ENCODE data around the gene ARL13A.
"Not testable (repeated sequence)": the region's sequence is repeated elsewhere in the genome, so short reads cannot be mapped to it uniquely, and the experiment has no call there.

Gene ARL13A

DNA sequence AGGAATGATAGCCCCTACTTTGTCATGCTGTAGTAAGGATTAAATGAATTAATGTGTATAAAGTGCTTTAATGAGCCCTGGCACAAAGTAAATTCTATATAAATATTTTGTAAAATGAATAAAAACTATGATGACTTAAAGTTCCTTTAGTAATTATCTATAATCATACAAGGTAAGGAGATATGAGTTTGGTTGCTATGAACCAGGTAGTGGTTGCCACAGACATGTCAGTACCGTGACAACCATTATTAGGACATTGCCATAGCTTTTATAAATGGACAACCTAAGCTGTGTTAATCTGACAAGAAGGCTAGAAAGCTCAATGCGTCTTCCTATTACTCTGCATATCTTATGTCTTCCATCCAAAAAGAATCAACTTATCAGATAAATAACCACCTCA, at the start of gene ARL13A:
TSS of gene ARL13A (plus strand) at position 301 of the 400 bp plus-strand sequence. CDS start 3,982 bp downstream, outside the sequence.
- no peak for DNase-seq (ENCODE audit: low read depth)

DNA sequence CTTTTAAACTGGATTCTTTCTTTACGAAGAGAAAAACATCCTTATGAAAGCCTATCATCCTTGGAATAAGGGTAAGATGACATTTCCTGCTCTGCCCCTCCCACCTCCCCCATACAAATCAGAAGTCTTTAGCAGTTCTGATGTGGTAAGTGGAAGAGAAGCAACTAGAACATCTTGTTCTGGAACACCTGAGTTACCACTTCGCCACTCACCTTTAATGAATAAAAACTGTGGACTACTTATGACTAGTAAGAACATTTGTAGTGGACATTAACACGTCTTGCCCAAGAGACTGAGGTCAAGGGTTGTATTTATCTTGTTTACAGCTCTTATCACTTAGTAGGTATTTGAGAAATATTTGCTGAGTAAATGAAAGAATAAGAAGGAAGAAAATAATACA, 45.1 kb upstream of the ARL13A start:
- no peak for DNase-seq (ENCODE audit: low read depth)

DNA sequence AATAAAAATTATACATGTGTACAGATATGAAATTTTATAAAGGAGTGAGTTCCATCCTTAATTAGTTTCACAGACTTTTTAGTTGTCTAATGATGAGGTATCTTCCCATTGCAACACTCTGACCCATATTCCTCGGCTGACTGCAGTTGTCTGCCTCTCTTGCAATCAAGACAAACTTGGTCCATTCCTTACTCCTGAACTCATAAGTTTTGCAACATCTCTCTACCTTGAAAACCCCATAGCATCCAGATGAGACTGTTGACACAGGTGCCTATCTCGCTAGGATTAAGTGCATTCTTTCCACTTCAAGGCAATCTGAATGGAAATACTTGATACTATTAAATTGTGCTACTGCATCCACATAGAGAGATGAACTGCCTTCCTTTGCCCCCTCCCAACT, 43.1 kb upstream of the ARL13A start:
- DNase-seq (ENCODE audit: low read depth), result no peak

DNA sequence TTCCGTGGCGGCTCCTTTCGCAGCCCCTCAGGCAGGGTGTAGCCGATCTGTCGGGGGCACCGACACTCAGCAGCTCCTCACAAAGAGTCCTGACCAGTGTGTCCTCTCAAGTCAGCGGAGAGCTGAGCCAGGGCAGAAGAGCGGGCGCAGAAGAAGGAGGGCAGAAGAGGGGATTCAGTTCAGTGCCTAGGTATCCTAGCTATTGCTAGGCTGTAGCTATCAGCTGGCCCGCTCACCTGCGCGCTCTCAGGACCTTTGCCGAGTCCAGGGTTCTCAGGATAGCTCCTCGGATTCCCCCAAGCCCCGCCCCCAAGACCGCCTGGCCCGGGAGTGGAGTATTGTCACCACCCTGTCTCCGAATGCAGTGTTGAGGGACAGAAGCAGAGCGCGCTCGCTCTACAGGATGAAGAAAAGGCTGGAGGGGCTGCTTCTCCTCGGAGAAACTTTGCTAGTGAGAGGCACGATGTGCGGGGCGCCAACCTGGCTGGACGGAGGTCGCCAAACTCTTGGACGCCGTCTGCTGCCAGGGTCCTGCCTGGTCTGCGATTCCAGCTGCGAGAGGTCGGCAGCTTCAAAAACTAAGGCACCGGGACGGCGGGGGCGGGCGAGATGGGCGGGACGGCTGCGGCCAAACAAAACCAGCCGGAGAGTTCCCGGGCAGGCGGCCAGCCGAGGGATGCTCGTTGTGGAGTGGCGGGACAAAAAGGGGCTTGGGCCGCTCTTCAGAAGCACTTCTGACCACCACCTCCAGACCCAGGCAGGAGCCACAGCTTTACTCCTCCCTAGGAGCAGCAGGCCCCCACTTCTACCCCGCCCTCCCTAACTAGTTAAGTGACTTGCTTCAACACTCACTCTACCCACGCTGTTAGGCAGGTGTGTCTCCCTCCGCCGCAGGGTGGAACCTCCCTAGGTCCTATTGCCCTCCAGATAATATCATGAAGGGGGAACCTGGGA, 40.6 kb upstream of the ARL13A start, which contains the start of gene XKRX:
TSS of gene XKRX (minus strand) at position 258 of the 954 bp plus-strand sequence. CDS start 613 bp downstream, outside the sequence.
- no peak for DNase-seq (ENCODE audit: low read depth)

DNA sequence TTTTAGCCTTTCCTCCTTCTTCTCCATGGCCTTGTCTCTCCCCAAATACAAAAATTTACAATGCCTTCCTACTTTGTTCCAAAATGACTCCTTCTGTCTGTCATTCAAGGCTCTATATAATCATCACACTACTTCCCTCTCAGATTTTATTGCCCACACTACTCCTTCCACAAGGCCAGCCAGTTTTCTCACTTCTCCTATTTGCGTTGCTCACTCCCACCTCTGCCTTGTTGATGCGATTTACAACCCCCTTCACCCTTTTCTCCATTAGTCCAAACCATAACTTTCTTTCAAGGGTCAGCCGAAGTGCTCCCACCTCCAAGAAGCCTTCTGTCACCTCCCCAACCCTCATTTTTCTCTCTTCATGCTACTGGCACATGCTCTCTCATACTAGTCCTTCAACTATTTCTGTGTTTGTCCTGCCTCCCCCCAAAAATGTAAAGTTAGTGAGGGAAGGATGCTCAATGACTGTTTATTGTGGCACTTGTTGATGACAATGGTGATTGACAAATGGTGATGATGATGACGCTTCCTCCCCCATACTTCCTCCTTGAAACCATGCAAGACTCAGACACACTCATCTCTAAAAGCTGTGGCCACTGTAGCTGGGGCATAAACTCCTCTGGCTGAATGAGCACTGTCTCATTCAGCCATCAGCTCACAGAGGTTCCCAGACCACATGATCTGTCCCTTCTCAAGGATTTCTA, 38.1 kb upstream of the ARL13A start:
- DNase-seq (ENCODE audit: low read depth), result no peak

DNA sequence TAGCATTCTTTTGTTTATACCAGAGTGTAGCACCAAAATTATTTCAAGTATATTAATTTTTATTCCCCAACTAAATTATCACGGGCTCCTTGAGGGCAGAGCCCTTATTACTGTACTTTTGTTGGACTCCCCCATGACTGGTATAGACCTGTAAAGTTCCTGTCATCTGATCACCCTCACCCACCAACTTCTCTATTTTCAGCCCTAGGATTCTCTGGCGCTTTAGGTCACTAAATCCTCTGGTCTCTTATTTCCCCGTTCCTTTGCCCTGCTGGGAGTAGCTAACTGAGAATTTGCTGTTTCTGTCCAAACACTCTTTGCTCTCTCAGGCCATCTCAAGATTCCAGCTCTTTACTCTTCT, 37.6 kb upstream of the ARL13A start:
- no peak for DNase-seq (ENCODE audit: low read depth)

DNA sequence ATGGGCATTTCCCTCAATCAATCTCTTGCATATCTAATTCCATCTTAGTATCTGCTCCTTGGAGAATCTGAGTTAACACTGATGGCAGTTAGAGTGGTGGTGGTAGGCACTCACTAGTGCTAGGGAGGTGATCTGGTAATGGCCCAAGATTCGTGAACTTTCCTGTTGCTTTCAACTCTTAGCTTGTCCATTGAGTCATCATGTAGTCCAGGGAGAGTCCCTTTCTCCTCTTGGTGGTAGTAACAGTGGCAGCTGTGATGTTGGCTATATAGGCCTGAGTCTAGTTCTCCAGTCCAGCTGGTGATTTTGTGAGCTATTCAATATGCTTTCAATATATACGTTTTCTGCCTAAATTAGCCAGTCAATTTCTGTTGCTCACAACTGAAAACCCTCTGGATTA, 33.7 kb upstream of the ARL13A start:
- DNase-seq (ENCODE audit: low read depth), result no peak

DNA sequence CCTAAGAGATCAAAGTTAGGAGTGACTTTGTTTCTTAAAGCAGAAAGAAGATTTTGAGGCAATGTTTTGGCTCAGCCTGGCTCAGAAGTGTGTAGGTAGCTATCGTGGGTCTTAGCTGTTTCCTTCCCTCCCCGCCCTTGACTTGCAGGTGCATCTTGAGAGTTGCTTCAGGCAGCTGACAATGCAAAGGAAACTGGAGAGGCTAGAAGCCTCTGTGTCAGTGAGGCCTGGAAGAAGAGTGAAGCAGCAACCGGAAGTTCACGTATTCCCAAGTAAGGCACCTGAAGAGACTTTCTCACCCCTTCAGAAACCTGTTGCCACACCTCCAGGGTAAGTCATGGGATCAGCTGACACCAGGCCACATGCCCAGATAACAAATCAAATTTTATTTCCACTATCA, 30.2 kb upstream of the ARL13A start:
- no peak for DNase-seq (ENCODE audit: low read depth)

DNA sequence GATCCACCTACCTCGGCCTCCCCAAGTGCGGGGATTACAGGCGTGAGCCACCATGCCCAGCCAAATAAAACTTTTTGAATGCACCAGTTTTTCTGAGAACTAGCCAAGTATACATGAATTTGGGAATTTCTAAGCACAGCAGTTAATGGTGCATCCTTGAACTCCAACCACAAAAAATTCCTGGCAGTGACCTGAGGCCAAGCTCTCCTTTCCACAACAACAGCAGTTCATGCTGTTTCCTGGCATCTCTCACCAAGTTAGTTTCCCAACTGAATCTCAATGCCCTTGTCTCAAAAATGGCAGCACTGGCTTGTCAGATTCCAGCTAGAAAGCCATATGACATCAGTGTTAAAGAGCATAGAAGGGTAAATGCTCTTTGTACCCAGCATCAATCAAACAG, 24.9 kb upstream of the ARL13A start:
- DNase-seq (ENCODE audit: low read depth), result no peak

DNA sequence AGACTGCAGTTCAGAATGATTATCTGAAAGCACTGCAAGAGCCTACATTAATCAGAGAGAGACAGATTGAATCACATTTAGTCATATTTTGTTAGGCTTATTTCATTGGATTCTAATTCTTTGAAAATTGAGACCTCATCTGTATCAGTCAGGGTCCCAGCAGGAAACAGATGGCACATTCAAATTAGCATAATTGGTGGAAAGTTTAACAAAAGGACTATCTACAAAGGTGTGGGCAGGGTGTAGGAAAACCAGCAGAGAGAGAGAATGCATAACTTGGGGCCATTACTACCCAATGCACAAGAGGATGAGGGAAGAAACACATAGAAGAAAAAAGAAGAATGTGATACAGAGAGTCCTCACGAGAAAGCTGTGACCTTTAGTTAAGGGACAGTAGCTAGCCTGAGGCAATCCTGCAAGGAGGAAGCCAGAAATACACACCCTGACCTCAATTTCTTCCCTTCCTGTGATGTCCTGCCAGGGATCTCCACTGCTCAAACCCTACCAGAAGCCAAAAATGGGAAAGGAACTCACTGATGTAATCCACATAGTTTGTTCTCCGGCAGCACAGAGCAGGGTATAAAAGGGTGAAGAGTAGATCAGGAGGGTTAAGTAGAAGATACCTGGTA, 23.1 kb upstream of the ARL13A start:
- no peak for DNase-seq (ENCODE audit: low read depth)

DNA sequence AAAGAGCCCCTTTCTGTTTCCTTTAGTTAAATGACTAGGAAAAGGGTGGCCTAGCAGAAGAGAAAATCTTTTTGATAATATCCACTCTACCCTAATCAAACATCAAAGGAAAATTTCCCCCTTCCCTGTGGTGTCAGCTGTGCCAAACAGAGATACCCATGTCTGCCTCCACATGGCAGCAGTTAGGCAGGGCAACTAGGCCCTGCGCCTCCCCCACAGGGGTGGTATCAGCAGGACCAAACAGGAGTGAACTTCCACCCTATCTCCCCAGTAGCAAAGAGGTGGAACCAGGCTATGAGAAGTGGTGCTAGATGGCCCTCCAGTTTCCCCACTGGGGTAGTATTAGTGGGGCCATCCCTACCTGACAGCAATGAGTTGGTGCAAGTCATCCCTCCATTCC, 21.0 kb upstream of the ARL13A start:
- no peak for DNase-seq (ENCODE audit: low read depth)

DNA sequence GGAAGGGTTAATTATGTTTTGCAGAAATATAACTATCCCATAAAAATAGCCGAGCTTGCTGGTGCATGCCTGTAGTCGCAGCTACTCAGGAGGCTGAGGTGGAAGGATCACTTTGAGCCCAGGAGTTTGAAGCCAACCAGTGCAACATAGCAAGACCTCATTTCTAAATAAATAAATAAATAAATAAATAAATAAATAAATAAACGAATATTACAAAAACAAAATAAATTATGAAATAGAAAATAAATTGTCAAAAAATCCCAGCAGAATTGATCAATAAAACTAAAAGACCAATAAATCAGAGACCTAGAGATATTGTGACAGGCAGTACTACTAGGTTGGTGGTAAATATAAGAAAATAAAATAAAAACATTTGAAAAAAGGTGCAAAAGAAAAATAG, 6.7 kb upstream of the ARL13A start:
- no peak for DNase-seq (ENCODE audit: low read depth)

DNA sequence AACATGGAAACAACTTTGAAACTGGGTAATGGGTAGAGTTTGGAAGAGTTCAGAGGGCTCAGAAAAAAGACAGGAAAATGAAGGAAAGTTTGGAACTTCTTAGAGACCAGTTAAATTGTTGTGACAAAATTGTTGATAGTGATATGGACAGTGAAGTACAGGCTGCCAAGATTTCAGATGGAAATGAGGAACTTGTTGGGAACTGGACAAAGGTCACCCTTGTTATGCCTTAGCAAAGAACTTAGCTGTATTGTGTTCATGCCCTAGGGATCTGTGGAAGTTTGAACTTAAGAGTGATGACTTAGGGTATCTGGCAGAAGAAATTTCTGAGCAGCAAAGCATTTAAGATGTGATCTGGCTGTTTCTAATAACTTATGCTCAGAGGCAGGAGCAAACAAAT, 5.1 kb upstream of the ARL13A start:
- DNase-seq (ENCODE audit: low read depth), result no peak

DNA sequence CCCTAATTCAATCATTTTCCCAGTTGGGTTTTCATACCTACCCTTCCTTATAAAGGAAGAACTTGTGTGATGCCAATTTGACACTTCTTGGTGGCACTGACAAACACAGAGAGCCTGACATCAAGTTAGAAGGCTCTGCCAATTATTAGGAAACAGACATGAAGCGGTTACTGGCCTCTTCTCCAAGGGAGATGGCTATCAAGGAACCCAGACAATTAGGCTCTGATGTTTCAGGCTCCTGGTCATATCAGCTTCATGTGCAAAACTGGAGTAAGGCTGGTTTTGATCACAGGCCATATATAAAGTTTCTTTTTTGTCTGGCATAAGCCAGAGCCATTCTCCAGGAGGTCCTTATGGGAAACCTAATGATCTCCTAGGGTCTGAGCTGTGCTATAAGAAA, 428 bp downstream of the ARL13A start:
- DNase-seq (ENCODE audit: low read depth), result no peak

DNA sequence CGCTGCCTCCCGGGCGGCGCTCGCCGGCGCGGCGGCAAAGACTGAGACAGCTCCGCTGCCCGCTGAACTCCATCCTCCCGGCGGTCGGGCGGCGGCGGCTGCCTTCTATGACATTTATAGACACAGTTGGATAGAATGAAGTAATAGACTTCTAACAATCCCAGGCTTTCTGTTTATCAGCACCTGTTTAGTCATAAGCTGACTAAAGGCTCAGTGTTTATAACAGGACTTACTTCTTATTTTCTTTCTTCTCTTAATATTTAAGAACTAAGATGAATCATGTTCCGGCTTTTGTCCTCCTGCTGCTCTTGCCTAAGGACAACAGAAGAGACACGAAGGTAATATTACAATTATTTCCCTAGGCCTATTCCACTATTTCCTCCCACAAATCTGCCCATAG, 3.9 kb downstream of the ARL13A start:
- no peak for DNase-seq (ENCODE audit: low read depth)

DNA sequence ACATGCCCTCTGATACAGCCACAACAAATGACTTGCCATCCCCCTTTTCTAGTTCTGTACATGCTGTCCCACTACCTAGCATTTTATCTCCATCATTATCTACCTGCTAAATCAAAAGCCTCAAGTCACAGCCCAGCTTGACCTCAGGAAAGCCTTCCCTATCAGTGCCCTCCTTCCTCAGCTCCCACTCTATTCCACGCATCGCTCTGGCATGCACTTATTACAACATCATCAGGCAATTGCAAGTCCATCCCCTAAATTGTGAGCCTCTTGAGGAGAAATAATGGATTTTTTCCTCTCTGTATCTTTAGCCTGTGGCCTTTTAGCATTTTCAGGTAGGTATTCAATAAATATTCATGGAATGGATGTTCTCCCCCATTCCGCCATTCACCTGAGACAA, 5.7 kb downstream of the ARL13A start:
- no peak for DNase-seq (ENCODE audit: low read depth)

DNA sequence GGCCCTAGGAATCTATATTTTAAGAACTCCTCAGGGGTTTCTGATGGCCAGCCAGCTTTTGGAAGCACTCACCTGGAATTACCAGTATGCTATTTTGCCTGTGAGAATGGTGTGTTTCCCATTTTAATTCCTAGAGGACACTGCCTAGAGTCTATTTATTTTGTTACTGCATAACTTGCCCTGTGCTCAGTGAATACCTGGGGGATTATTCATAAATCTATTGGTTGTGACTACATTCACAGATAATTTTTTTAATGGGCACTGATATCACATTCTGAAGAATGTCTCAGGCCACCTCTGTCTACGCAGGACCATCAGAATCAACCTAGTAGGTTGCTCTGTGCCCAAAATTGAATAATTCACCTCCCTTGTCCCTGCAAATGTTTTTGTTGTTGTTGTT, 6.7 kb downstream of the ARL13A start:
- no peak for DNase-seq (ENCODE audit: low read depth)

DNA sequence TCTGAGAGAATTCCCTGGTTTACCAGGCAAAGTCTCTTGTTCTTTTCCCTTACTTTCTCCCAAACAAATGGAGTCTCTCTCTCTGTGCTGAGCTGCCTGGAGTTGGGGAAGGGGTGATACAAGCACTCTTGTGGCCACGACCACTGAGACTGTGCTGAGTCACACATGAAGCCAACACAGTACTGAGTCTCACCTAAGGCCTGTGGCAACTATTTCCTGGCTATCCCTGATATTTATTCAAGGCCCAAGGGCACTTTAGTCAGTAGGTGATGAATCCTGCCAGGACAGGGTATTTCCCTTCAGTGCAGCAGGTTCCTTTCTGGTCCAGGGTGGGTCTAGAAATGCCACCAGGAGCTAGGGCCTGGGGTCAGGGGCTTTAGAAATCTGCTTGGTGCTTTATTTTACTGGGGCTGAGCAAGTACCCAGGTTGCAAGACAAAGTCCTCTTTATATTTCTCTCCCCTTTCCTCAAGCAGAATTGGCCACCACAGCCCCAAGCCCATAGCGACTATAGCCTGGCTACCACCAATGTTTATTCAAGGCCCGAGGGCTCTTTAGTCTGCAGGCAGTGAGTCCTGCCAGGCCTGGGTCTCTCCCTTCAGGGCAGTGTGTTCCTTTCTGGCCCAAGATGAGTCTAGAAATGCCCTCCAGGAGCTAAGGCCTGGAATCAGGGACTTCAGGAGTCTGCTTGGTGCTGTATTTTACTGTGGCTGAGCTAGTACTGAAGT, 10.5 kb downstream of the ARL13A start:
- no peak for DNase-seq (ENCODE audit: low read depth)

DNA sequence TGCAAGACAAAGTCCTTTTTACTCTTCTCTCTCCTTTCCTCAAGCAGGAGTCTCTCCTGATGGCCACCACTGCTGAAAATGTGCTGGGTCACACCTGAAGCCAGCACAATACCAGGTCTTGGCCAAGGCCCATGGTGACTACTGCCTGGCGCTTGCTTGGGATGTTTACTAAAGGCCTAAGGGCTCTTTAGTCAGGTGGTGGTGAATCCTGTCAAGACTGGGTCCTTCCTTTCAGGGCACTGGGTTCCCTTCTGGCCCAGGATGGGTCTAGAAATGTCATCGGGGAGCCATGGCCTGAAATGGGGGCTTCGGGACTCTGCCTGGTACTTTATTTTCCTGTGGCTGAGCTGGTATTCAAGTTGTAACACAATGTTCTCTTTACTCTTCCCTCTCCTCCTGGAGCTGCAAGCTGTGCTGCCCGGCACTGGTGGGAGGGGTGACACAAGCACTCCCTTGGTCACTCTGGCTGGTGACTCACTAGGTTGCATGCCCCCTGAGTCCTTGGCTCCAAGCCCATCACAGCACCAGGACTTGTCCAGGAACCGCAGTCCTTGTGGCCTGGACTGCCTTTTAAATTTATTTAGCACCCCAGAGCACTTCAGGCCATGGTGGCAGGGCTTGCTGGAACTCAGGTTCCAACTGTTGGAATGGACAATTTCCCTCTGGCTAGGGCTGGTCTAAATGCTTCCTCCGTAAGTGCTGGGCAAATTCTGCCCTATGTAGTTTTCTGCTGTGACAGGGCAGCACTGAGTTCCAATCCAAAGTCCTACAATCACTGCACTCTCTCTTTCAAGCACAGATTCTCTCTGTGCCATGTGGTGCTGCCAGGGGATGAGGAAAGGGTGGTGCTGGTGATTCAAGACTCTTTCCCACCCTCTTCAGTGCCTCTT, 11.3 kb downstream of the ARL13A start:
- peak; percentile 10 for DNase-seq (ENCODE audit: low read depth)

DNA sequence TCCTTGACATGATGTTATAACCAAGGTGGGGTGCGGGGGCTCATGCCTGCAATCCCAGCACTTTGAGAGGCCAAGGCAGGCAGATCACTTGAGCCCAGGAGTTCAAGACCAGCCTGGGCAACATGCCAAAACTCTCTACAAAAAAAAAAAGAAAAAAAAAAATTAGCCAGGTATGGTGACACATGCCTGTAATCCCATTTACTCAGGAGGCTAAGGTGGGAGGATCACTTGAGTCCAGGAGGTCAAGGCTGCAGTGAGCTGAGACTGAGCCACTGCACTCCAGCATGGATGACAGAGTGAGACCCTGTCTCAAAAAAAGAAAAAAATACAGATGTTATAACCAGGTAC, 12.0 kb downstream of the ARL13A start:
- DNase-seq (ENCODE audit: low read depth), result not testable (repeated sequence)

DNA sequence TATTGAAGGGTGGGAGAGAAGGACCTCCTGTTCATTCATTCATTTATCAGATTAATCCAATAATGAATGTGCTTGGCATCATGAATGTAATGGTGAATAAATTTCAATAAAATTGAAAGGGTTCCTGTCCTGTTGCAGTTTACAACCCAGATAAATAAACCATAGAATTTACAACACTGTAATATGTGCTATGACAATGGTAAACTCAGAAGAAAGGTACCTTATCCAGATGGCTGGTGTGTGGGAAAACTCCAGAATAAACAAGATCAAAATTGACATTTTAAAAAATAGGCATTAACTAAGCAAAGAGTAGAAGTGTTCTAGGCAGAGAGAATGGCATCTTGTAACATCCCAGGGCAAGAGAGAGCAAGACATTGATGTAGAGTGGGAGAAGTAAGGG, 15.3 kb downstream of the ARL13A start:
- no peak for DNase-seq (ENCODE audit: low read depth)
